ENCODE results near the gene POGZ.

Gene POGZ, protein sequence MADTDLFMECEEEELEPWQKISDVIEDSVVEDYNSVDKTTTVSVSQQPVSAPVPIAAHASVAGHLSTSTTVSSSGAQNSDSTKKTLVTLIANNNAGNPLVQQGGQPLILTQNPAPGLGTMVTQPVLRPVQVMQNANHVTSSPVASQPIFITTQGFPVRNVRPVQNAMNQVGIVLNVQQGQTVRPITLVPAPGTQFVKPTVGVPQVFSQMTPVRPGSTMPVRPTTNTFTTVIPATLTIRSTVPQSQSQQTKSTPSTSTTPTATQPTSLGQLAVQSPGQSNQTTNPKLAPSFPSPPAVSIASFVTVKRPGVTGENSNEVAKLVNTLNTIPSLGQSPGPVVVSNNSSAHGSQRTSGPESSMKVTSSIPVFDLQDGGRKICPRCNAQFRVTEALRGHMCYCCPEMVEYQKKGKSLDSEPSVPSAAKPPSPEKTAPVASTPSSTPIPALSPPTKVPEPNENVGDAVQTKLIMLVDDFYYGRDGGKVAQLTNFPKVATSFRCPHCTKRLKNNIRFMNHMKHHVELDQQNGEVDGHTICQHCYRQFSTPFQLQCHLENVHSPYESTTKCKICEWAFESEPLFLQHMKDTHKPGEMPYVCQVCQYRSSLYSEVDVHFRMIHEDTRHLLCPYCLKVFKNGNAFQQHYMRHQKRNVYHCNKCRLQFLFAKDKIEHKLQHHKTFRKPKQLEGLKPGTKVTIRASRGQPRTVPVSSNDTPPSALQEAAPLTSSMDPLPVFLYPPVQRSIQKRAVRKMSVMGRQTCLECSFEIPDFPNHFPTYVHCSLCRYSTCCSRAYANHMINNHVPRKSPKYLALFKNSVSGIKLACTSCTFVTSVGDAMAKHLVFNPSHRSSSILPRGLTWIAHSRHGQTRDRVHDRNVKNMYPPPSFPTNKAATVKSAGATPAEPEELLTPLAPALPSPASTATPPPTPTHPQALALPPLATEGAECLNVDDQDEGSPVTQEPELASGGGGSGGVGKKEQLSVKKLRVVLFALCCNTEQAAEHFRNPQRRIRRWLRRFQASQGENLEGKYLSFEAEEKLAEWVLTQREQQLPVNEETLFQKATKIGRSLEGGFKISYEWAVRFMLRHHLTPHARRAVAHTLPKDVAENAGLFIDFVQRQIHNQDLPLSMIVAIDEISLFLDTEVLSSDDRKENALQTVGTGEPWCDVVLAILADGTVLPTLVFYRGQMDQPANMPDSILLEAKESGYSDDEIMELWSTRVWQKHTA (N-terminal part only)

GRCh38 chr1:151459331-151460046 is at the start of gene POGZ:
Gene POGZ (minus strand): TSS chr1:151459494. CDS start chr1:151442204, 17,290 bp downstream.
- peak; percentile 97 for DNase-seq

DNA sequence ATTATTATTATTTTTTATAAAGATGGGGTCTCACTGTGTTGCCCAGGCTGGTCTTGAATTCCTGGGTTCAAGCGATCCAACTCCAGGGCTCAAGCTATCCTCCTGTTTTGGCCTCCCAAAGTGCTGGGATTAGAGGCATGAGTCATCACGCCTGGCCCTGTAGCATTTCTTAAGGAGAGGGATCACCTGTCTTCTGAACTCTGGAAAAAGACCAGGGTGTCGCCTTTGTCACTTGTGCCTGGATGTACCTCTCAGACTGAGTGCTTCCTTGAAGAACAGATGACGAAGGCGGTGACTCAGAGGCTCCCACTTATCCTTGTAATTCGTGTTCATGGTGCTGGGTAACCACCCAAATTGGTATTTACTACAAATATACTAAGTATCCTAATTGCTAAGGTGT is 49.5 kb upstream of the POGZ start:
- DNase-seq = no peak

DNA sequence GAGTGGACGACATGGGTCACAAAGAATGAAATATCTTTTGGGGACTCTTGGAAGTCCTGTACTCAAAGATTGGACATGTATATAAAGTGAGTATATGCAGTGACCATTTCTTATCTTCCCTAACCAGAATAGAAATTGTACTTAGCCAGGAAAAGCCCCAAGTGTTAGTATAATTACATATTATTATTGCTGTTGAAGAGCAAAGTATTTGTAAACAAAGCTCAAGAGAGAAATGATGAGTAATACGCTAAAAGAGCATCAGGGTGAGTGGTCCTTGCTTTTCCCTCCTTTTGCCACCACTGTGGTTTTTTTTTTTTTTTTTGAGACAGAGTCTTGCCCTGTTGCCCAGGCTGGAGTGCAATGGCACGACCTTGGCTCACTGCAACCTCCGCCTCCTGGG is 45.5 kb upstream of the POGZ start:
- DNase-seq = no peak

GRCh38 chr1:151504252-151504651 is 45.0 kb upstream of the POGZ start:
- DNase-seq = no peak

GRCh38 chr1:151502859-151503780 is 43.8 kb upstream of the POGZ start:
- DNase-seq = no peak

- no peak for DNase-seq
These were observed 42.9 kb upstream of the POGZ start for GRCh38 chr1:151502035-151502700.

DNA sequence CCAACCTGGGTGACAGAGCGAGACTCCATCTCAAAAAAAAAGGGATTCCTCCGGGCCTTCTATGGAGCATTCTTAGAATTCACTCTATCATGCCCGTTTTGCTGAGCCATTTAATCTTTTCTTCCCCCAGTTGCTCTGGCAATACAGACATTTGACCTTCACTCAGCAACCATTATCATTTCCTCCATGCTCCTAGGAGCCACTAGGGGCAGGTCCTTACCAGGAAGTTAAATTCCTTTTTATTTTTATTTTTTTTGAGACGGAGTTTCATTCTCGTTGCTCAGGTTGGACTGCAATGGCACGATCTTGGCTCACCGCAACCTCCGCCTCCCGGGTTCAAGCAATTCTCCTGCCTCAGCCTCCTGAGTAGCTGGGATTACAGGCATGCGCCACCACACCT is 42.2 kb upstream of the POGZ start:
- DNase-seq = no peak

DNA sequence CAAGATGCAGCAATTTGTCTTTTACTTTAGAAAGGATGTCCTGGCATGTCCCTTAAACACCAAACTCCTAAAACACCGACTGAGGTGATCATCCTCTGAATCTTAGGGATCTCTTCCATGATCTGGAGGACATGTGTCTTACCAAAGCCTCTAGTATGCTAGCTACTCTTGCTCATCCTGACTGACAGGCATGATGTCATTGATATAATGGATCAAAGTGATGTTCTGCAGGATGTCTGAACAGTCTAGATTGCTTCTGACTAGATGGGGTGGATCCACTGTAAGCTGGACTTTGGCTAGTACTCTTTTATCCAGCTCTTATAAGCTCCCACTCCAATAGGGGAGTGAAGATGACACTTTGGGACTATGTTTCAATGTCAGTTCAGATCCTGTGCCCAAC is 40.6 kb upstream of the POGZ start:
- no peak for DNase-seq

DNA sequence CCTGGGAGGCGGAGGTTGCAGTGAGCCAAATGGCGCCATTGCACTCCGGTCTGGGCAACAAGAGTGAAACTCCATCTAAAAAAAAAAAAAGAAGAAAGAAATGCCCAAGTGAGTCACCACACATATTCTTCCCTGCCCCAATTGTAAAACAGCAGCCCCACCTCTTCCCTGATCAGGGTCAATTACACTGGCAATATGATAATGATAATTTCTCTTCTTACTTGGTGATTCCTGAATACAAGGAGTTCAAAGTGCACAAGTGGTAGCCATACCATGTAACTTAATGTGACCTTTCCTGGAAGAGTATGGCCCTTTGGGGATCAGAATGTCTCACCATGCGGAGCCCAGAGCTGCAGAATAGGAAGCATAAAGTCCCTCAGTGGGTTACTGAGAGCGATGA is 40.1 kb upstream of the POGZ start:
- DNase-seq = no peak

- no peak for DNase-seq
These were observed 36.0 kb upstream of the POGZ start for GRCh38 chr1:151495316-151495715.

DNA sequence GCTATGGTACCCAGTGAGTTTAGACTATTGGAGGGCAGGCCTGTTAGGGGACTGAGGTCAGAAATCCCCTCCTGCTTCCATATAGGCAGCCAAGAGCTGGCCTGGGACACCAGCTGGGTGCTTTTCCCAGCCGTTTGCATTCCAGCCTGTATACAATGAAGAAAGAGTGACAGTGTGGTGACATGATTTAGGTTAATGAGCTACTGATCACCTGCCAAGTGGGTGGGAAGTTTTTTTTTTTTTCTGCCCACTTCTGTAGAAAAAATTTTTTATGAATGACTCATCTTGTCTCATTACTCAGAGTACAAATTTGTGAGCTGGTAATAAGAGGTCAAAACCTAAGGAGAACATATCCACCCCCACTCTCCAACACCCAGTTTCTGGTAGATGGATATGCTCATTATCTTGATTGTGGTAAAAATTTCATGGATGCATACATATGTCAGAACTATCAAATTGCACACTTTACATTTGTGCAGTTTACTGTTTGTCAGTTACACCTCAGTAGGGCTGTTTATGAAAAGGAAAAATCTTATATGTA is 35.5 kb upstream of the POGZ start:
- peak; percentile 42 for DNase-seq

- no peak for DNase-seq
These were observed 33.7 kb upstream of the POGZ start for GRCh38 chr1:151493042-151493441.

GRCh38 chr1:151492120-151492519 is 32.8 kb upstream of the POGZ start:
- peak; percentile 25 for DNase-seq

- DNase-seq = no peak
These were observed 32.3 kb upstream of the POGZ start for GRCh38 chr1:151491641-151492040.

DNA sequence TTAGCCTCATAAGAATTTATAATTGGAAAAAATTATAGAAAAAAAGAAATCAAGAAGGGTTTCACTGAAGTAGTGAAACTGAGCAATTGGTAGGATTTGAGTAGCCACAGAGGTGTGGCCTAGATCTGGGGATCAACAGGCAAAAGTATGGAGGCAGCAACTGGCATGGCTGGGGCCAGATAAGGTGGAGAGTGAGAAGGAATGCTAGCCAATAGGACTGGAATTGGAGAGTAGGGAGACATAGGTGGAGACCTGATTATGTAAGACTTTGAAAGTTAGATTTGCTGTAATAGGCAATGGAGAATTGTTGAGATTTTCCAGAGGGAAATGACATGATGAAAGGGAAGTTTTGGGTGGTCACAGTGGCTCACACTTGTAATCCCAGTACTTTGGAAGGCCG is 27.3 kb upstream of the POGZ start:
- DNase-seq = no peak

- DNase-seq = no peak
These were observed 26.5 kb upstream of the POGZ start for GRCh38 chr1:151485685-151486255.

DNA sequence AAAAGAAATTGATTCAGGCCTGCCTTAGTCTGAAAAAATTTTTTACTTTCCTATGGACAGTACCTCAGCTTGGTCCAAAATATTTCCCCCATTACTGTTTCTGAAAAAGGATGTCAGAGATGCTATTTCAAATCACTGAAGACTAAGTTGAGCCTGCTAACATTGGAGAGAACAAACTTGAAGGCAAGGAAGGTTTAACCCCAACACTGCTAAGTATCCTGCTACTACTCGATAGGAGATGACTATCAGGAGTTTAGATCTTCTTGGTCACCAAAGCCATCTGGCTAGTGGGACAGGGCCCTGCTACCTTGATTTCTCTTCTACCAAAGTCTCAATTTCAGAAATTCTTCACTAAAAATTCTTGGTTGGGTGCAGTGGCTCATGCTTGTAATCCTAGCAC is 22.7 kb upstream of the POGZ start:
- no peak for DNase-seq

DNA sequence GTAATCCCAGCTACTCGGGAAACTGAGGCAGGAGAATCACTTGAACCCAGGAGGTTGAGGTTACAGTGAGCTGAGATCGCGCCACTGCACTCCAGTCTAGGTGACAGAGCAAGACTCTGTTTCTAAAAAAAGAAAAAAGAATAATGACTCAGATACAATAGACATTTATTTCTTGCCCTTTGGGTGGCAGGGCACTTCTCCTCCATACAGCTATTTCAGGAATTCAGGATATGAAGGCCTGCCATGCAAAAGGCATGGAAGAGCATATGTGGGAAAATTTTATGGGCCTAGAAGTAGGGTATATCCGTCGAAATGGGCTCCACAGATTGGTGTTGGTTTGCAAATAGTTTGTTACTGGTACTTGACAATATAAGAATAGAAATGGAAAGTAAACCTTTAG is 20.2 kb upstream of the POGZ start:
- no peak for DNase-seq

DNA sequence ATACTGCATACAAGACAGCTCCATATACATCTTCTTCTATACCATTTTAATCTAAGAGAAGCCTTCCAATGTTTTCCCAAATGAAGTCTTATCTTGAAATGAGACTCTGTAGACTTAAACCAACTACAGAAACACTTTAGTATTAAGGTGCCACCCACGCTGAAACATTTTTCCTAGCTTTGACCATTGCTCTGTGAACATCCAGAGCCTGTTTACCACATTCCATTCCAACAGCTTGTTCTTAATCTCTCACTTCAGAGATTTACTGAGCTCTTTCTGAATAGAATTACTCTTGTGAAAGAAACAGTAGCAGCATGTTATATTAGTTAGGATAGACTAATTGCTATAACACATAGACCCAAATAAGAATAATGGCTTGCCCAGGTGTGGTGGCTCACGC is 19.6 kb upstream of the POGZ start:
- no peak for DNase-seq

- no peak for DNase-seq
These were observed 19.0 kb upstream of the POGZ start for GRCh38 chr1:151478140-151478812.

Data from hematopoietic multipotent progenitor cell treated with erythropoietin and hydrocortisone succinate and interleukin-3 and kit ligand, for 8 days (in vitro differentiated cells).